NCI-H460 (cell line): ENCODE measurements around the gene PAX1. TPM values are rescaled to one million over a fixed set of nuclear protein-coding genes. Genes with fewer than 3 reads are reported as not detected.

Source experiments
- DNase-seq: peaks from one replicate; pipeline ENCODE4 v3.0.0-alpha.2; 2016; ENCODE audit warnings: low read depth; ENCODE audit errors: extremely low read depth
- small RNA-seq, 2 experiments: library from RNA; depleted of rRNA; stranded (forward); fragments of <200 nt; gene quantifications; one replicate each; pipeline ENCODE3, GENCODE V24; 2014
- total RNA-seq: library from RNA; depleted of rRNA; stranded (reverse); fragments of >200 nt; shearing (Covaris generic); gene quantifications from 2 replicates; pipeline ENCODE4 v1.2.3, GENCODE V29; 2014; rRNA removed

PAX1 gene
- total RNA-seq, 1 experiment from 2014 or later: 0.54 TPM

DNA sequence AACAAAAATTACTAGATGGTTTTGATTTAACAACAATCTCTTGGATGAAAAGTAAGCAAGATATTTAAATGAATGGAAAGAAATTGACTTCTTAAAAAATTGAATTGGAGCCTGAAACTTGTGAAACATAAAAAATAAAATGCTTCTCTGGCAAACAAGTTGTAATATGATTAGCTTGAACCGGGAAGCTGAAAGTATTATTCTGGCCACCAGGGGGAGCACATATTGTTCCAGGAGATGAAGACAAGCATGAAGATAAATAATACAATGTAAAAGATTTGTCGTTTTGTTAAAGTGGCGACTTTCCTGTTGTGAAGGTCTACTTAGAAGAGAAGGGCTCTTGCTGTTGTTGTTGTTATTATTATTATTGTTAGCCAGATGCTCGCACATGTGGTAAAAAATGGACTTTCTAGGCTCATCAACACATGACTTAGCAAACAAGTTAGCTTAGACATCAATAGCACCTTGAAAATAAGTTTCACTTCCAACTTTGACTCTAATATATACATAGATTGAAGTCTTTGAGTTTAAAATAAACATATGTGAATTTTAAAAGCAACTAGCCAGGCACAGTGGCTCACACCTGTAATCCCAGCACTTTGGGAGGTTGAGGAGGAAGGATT lies 14.2 kb downstream of the PAX1 start:
- DNase-seq: peak; percentile 51

DNA sequence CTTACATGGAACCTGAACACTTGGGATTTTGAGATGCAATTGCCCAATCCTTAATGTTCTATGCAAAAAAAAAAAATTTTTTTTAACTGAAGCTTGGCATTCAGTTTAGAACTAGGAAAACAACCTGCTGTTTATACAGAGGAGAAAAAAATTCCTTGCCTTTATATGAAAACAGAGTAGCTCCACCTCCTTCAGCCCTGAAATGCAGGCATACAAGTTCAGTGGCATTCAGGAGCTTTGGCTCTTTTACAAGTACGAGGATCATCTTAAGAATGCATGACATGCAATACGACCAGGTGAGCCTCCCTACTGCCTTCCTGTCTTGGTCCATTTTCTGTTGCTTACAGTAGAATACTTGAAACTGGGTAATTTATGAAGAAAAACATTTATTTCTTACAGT lies 20.4 kb downstream of the PAX1 start:
- no peak for DNase-seq

DNA sequence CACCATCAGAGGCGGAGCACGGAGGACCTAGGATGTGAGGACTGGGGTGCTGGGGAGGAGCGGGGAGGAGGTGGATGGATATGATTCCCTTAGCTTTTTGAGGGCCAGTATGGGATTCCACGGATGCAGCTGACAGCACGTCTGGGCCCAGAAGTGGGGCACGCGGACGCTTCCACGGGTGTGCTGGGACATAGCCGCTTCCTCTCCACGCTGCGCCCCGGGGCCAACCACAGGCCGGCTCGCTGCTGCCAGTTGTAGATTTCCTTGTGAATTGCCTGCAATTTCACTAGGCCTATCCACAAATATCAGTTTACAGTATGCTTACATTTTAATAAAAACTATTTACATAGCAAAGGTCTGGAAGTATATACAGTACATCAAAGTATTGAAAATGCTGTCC lies 23.9 kb downstream of the PAX1 start:
- DNase-seq: no peak

DNA sequence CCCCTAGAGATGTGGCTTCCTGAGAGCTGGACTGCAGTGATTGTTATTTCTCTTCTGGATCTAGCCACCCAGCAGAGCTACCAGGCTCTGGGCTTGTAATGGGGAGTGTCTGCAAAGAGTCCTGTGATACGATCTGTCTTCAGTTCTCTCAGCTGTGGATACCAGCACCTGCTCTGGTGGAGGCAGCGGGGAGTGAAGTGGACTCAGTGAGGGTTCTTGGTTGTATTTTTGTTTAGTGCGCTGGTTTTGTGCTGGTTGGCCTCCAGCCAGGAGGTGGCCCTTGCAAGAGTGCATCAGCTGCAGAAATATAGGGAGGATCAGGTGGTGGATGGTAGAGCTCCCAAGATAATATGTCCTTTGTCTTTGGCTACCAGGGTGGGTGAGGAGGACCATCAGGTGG lies 33.7 kb downstream of the PAX1 start:
- DNase-seq: no peak

DNA sequence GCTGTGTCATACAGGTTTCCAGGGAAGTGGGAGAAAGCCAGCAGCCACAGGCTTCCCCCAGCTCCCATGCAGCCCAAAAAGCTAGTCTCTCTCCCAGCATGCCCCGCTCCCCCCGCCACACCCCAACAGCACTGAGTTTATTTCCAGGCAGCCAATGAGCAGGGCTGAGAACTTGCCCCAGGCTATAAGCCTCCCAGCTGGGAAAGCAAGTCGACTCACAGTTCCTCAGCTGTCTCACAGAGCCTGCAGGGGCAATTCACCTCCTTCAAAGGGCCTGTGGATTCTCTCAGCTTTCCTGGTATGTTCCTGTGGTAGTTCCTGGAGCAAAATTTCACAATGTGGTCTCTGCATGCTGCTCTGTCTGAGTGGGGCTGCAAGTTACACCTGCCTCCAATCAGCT lies 34.2 kb downstream of the PAX1 start:
- no peak for DNase-seq

DNA sequence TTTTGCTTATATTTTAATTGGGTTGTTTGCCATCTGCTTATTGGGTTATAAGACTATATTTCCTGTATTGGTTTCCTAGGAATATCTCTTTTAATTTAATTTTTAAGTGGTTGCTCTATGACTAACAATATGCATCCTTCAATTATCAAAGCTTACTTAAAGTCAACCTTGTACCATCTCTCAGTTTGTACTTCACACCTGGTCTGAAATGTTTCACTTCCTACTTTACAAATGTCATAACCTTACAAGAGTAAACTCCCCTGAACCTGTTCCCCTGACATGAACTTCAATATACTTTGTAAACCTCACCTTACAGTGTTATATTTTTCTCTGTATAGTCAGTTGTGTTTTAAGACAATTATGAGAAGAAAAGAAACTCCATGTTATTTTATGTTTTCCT lies 35.8 kb downstream of the PAX1 start:
- DNase-seq: no peak

DNA sequence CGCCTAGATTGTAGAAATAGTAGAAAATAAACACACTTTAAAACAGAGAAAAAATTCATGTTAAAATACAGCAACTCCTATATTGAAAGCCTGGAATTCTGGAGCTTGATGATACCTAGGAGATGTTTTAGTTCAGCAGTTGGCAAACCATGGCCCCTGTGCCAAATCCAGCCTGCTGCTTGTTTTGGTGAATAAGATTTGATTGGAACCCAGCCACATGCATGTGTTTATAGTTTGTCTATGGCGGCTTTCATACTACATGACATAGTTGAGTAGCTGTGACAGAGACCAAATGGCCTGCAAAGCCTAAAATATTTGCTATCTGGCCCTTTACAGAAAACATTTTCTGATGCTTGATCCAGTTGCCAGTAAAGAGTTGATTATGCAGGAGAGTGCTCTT lies 57.2 kb downstream of the PAX1 start:
- DNase-seq: no peak

DNA sequence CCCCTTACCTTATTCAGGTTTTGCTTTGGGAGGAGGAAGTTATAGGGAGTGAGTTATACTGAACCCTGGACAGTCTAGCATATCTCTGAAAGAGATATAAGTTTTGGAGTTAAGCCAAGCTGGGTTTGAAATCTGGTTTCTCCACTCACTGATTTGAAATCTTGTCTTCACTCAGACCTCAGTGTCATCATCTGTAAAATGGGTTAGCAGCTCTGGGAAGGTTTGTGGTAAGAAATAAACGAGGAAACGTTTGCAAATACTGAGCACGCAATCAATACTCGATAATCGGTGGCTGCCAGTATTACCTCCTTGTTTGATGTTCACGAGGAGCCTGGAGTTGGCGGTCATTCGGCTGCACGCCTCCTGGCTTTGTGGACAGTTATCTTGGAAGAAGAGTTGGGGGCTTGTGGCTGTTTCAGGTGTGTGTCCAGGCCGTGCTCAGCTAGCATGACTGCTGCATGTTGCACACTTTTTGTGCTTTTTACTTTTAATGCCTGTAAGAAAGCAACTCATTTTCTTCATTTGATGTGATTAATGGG lies 61.8 kb downstream of the PAX1 start:
- no peak for DNase-seq

DNA sequence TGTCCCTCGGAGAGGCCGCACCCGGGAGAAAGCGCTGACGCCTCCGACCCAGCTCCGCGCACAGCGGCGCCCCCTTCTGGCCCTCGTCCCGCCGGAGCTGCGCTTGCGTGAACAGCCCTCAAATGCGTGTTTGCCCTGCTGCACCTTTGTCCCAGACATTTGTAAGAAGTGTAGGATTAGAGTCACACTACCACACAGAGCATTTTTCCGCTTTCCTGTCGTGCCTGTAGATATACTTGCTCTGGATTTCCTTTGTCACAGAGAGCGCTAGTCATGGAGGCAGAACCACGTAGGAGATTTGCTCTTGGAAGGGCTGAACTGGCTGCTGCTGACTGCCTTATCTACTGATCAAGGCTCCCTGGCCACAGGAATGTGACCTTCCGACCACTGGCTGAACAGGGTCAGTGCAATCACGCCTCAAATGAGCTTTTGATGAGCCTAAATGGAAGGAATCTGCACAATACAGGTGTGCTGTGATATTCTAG lies 62.3 kb downstream of the PAX1 start:
- no peak for DNase-seq

Small RNAs within 50 kb of the gene (small RNA-seq; reads per million reads assigned to genes)
- 0 reads per million in 2 experiments for gene RPL41P1

Other genes starting within 250 kb of the PAX1 start
- gene NKX2-2, start 191.6 kb upstream of the PAX1 start, total RNA-seq: not detected in 2 replicates